CD4-positive, alpha-beta T cell treated with Interleukin-15 for 1 hour (primary cell): Measurements from ENCODE around the gene UNC119.
"Not testable (repeated sequence)": the region's sequence is repeated elsewhere in the genome, so short reads cannot be mapped to it uniquely, and the experiment has no call there.

Experiments used
- DNase-seq: peaks from one replicate; pipeline ENCODE4 v3.0.0-alpha.2; 2020

Gene UNC119

DNA sequence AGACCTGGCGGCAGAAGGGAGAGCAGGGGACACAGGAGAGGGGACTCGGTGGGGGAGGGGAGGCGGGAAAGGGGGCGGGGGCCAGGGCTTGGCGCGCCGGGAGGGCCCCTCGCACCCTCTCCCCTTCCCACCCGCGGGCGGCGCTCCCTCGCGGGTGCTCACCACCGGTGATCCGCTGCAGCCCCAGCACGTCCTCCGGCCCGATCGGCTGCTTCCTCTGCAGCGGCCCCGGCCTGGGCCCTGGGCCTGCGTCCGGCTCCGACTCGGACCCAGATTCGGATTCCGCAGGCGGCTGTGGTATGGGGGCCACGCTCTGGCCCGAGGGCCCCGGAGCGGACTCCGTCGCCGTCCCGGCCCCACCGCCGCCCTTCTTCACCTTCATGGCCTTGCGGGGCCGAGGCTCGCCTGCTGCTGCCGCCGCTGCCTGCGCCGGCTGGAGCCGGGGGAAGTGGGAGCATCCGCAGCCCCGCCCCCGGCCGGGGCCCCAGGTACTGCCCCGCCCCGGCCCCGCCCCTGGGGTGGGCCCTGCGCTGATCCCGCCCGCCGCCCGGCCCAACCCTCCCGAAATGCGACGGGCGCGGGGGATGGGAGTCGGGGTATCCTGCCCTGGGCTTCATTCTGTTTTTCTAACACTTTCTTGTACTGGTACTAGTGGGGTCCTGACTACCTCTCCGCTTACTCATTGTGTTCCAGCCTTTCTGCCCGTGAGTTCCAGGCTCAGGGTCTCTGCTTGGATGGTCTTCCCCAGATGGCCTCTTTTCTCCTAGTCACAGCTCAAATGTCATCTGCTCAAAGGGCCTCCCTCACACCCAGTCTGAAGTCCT, at the start of gene UNC119:
Gene UNC119 (minus strand): TSS at position 449 of the 824 bp plus-strand sequence. CDS start 67 bp downstream, at position 382.
- DNase-seq = peak; percentile 73

DNA sequence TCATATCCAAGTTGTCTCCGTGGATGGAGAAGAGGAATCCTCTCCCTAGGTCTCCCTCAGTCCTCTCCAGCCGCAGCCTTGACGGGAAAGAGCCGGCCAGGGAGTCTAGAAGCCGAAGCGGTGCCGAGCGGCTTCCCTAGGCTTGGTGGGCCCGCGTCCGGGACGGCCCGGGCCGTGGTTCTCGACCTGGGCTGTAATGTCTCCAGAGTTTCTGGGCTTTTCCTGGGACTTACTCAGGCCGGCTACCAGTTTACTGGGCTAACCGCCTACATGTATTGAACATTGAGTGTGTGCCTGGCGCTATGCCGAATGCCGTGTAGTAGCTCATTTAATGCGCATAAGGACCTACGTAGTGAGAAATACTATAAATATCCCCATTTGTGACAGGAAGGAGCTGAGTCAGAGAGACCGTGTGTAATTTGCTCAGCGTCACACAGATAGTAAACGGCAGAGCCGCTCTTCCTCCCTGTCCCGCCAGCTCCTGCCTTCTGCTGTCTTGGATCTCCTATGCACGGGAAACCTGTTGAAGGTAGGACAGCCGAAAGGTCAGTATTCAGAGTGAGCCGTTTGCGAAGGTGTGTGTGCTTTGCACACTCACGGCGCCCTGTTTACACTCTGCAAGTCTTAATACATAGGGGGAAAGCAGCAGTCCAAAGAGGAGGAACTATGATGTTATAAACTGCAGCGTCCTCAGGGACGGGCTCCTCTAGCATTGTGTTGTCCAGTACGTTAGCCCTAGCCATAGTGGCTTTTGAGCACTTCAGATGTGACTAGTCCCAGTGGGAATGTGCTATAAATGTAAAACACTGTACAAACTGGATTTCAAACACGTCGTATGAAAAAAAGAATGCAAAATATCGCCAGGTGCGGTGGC, 47.1 kb upstream of the UNC119 start:
- DNase-seq = peak; percentile 64

- DNase-seq = peak; percentile 95
Measured at GRCh38 chr17:28598799-28599310, 46.4 kb upstream of the UNC119 start, which contains the start of gene SPAG5. Gene SPAG5 (minus strand): TSS chr17:28599025. CDS start chr17:28598946, 79 bp downstream.

DNA sequence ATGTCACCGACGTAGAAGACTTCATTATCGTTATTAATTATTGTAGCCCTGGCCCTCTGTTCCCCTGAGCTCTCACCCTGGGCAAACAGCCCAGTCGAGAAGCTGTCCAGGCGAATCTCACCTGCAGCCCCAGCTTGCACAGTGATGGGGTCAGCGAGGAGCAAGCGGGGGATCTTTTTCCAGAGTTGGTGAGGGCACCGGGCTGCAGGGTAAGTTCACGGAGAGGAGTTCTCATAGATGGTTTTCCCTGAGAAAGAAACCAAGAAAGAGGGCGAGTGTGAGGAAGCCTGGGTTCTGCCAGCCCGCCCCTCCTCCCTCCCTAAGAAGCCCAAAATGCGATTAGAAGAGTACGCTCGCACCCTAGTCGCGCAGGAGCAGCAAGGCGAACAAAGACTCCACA, 46.0 kb upstream of the UNC119 start:
- DNase-seq = no peak

- DNase-seq = no peak
Measured at GRCh38 chr17:28597606-28598383, 45.4 kb upstream of the UNC119 start.

DNA sequence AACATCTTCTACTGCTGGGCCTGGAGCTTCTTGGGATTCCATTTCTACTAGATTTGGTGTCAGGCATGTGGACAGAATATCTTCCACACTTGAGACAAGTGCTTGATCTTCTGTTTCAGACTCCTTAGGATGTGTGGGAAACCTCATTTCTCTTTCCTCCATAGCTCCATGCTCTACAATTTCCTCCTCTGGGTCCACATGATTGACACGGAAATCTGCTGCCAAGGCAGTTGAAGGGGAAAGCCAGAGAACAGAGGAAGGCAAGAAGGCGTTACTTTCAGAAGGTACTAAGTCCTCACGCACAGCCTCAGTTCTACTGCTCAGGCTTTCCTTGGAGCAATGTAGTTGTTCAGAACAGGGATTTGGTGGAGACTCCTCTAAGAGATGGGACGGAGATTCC, 39.8 kb upstream of the UNC119 start:
- DNase-seq = no peak

DNA sequence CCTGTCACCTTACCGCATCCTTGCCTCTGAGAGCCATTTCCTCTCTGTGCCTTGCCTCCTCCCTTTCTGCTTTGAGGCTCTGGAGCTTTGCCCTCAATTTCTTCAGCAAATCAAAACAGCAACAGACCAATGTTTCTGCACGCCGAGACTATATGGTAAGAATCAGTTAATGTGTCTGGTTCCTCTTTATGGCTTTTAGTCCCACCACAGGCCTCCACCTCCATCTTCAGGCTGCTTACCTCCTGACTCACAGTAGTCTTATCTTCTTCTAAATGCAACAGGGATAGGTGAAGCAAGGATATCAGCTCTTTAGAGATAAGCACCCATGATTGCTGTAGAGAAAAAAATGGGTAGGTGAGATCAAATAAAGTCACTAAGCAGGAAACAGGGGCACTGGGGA, 33.4 kb upstream of the UNC119 start:
- DNase-seq = no peak

DNA sequence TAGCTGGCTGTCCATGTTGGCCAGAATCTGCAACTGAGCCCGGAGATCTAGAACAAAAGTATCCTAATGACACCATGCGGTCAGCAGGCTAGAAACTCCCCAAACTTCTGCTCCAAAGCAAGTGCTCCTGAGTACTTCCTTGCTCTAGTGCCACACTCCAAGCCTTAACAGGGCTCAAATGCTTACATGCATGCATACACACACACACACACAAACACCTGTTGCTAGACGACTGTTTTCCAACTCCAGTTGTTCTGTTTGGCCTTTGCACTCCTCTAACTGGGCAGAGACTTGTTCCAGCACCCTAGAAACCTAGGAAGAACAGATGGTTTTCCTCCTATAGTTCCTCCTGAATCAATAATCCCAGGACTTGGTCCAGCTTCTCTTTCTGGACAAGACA, 32.0 kb upstream of the UNC119 start:
- no peak for DNase-seq

- no peak for DNase-seq
Measured at GRCh38 chr17:28582513-28582912, 30.1 kb upstream of the UNC119 start.

DNA sequence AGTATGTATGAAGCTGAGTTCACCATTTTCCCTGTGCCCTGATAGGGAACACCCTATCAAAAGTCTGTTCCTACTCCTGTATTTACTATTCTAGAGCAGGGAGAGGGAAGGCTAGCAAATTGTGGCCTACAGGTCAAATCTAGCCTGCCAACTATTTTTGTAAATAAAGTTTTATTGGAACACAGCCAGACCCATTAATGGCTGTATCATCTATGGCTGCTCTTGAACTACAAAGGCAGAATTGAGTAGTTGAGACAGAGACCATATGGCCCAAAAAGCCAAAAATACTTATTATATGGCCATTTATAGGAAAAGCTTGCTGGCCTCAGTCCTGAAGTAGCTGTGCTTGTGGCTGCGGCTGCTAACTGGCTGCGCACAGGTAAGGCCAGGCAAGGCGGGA, 28.5 kb upstream of the UNC119 start:
- no peak for DNase-seq

DNA sequence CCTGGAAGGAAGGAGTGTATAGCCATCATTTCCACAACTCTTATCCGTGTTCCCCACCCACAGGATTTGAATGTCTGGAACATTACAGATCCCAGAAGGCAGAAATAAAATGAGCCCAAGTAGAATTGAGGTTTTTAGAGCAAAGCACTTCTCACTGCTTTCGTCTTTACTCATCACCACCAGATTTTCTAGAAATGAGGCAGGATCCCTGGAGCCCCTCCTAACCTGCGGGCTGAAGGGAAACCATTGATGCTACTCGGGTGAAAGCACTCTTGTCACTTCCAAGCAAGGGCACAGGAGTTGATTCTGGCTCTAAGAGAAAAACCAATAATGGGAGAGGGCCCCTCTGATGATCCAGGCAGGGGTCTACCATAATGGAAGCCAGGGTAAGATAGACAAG, 27.1 kb upstream of the UNC119 start:
- no peak for DNase-seq

- DNase-seq = no peak
Measured at GRCh38 chr17:28578246-28579195, 26.1 kb upstream of the UNC119 start.

DNA sequence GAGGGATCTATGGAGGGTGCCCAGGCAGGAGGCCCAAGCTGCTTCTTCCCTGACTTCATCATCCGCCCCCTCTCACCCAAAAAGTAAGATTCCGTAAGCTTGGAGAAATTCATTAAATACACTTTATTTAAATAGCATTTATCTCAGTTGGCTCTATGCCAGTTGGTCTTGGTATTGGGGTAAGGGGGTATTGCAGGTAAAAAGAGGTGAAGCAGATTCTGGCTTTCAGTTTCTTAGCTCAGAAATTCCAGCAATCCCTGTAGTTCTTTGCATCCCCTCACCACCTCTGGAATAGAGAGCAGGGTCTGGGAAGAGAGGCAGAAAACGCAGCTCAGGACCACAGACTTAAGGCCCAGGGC, 25.0 kb upstream of the UNC119 start:
- DNase-seq = no peak

GRCh38 chr17:28576758-28577465, 24.5 kb upstream of the UNC119 start, which contains the start of gene ALDOC:
Gene ALDOC (minus strand): TSS chr17:28576895. CDS start chr17:28575532, 1,363 bp downstream.
- DNase-seq = peak; percentile 98

DNA sequence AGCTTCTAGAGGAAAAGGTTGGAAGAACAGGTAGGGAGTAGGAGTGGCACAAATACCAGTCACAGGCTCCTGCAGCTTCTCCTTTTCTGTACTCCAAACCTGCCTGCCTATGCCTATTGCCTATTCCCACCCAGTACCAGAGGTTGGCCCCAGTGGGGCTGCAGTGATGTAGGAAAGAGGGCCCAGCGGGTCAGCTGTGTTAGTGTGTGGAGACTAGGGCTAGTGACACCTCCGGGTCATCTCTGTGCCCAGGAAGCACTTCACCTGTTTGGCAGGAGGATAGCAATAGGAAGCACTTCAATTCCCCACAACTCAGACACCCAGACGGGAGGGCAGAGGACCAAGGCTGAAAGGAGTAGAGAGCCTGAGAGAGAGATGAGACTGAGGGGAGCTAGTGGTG, 23.6 kb upstream of the UNC119 start:
- DNase-seq = not testable (repeated sequence)

DNA sequence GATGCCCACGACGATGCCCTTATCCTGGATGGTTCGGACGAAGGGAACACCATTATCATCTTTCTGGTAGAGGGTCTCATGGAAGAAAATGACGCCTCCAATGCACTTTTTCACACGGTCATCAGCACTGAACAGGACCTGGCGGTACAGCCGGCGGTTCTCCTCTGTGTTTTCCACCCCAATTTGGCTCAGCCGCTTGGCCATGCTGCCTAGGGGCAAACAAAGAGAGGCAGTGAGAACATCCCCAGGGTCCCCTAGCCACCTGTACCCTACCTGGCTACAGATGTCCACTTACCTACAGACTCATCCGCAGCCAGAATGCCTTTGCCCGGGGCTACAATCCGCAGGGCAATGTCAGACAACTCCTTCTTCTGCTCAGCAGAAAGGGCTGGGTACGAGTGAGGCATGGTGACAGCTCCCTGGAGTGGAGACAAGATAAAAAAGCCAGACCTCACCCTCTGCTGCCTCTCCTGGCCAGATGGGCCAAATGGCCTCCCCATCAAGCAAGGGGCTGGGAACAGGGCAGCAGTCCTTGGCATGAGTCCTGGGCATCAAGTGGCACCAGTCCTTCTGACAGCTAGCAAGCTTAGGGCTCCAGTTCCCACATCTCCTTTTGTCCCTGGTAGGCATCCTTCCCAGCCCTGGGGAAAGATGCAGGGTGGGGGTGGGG, 22.8 kb upstream of the UNC119 start:
- DNase-seq = no peak

- no peak for DNase-seq
Measured at GRCh38 chr17:28574526-28574925, 22.1 kb upstream of the UNC119 start.

- no peak for DNase-seq
Measured at GRCh38 chr17:28573966-28574480, 21.6 kb upstream of the UNC119 start.

- DNase-seq = no peak
Measured at GRCh38 chr17:28573521-28573920, 21.1 kb upstream of the UNC119 start.

GRCh38 chr17:28573040-28573380, 20.6 kb upstream of the UNC119 start:
- no peak for DNase-seq
